Body of pancreas (tissue), 4 donors: ENCODE measurements around the gene ENPP6.

ENCODE experiments used
- POLR2A ChIP-seq, 3 donors: fragments of 450-650 bp; IDR thresholded peaks; one replicate each; pipeline ENCODE4 v1.6.1; 2016; ENCODE audit warnings: antibody characterized with exemption in 3 of 3, mild to moderate bottlenecking in 2 of 3
- TF ChIP-seq, protein P1 (sequence below), 7 experiments: fragments of 450-650 bp in 4 of 7; fragments of 200-600 bp in 3 of 7; sonication (generic) in 3 of 7; IDR thresholded peaks; one replicate each; pipeline ENCODE4 v1.5.1; 2016 to 2019; ENCODE audit warnings: antibody characterized with exemption in 7 of 7

DNA sequence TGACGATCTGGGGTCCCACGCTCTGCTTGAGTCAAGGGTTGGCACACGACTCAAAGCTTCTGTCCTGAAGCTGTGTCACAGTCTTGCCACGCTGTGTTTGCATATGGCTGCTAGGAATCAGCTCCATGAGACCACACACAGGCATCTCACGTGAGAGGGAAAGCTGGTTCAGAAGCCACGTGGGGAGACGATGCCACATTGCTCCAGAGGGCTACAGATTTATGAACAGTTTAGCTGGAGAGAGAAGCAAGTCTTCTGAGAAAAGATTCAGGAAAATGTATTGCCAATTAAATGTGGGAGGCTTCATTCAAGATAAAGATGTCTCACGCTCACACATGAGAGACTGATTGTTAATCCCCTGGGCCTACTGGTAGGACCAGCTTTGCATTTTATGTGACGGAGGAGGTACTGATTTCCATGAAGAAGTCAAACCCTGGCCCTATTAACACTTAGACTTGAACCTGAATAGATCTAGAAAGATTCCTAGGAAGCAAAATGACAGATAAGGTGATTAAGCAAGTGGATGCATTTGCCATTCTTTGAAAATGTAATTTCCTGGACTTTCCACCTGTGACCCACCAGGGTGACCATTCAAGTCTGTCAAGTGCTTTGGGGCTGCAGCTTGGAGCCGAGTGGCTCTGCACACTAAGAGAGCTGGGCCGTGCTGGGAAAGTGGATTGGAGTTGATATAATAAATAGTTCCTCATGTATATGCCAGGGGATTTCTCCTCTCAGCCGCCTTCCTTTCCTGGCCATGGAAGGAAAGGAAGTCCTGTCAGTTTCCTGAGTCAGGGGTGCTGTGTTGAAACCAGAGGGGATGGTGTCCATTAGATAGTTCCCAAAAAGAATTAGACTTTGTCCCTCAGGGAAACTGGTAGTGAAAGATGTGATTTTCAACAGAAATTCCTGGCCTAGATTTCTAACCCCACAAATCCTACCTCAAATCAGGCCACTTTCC is 29.0 kb downstream of the ENPP6 start:
- TF ChIP-seq, protein P1, sequence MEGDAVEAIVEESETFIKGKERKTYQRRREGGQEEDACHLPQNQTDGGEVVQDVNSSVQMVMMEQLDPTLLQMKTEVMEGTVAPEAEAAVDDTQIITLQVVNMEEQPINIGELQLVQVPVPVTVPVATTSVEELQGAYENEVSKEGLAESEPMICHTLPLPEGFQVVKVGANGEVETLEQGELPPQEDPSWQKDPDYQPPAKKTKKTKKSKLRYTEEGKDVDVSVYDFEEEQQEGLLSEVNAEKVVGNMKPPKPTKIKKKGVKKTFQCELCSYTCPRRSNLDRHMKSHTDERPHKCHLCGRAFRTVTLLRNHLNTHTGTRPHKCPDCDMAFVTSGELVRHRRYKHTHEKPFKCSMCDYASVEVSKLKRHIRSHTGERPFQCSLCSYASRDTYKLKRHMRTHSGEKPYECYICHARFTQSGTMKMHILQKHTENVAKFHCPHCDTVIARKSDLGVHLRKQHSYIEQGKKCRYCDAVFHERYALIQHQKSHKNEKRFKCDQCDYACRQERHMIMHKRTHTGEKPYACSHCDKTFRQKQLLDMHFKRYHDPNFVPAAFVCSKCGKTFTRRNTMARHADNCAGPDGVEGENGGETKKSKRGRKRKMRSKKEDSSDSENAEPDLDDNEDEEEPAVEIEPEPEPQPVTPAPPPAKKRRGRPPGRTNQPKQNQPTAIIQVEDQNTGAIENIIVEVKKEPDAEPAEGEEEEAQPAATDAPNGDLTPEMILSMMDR (IDR thresholded peaks at IDR 0.05) = no peak
- no peak for TF ChIP-seq POLR2A (IDR thresholded peaks at IDR 0.05)
